Natural killer cell (primary cell): Measurements from ENCODE around the gene XKR8. TPM values are rescaled to one million over a fixed set of nuclear protein-coding genes. Genes with fewer than 3 reads are reported as not detected.
A peak's percentile ranks its signal among the peaks of the same experiment; 100 is the strongest.

Experiments
- ATAC-seq, 3 donors: fragments of 150-1000 bp in 2 of 3; fragments of 200-7000 bp in 1 of 3; cut with Tn5 transposase; 1 replicate in 1 of 3; 2 replicates in 2 of 3; pipeline ENCODE4 v1.10.0; 2021; ENCODE audit warnings: mild to moderate bottlenecking in 2 of 3, moderate library complexity in 2 of 3
- DNase-seq, 2 donors: peaks; one replicate each; pipeline versions ENCODE4 v3.0.0 to v3.0.0-alpha.2; 2013 to 2021; ENCODE audit warnings: mixed read lengths in 1 of 2
- H3K27ac ChIP-seq: one replicate; pipeline ENCODE4 v1.5.1; 2013; ENCODE audit warnings: mild to moderate bottlenecking, low read length
- H3K27me3 ChIP-seq: one replicate; pipeline ENCODE4 v1.6.1; 2013; ENCODE audit warnings: low read length; ENCODE audit not compliant: control insufficient read depth, insufficient read depth
- H3K36me3 ChIP-seq: one replicate; pipeline ENCODE4 v1.6.1; 2013; ENCODE audit warnings: low read length; ENCODE audit not compliant: control insufficient read depth, insufficient read depth
- H3K4me1 ChIP-seq: one replicate; pipeline ENCODE4 v1.6.1; 2013; ENCODE audit warnings: low read length; ENCODE audit not compliant: control insufficient read depth, insufficient read depth
- H3K4me3 ChIP-seq: one replicate; pipeline ENCODE4 v1.5.1; 2013; ENCODE audit warnings: low read length
- H3K9me3 ChIP-seq: one replicate; pipeline ENCODE4 v1.6.1; 2013; ENCODE audit warnings: low read length; ENCODE audit not compliant: control insufficient read depth, insufficient read depth
- H3K27ac Mint-ChIP-seq, 2 donors: one replicate each; pipeline ENCODE4 v1.8.0; 2022; ENCODE audit warnings: mild to moderate bottlenecking in 2 of 2, mixed read lengths in 2 of 2, moderate library complexity in 1 of 2
- H3K27me3 Mint-ChIP-seq, 2 donors: one replicate each; pipeline ENCODE4 v1.8.0; 2022; ENCODE audit warnings: low read depth in 2 of 2, mixed read lengths in 2 of 2
- H3K36me3 Mint-ChIP-seq: one replicate; pipeline ENCODE4 v1.8.0; 2022; ENCODE audit warnings: mixed read lengths
- H3K4me1 Mint-ChIP-seq, 2 donors: one replicate each; pipeline ENCODE4 v1.8.0; 2022; ENCODE audit warnings: mixed read lengths in 2 of 2
- H3K4me3 Mint-ChIP-seq: one replicate; pipeline ENCODE4 v1.8.0; 2022; ENCODE audit warnings: mild to moderate bottlenecking, moderate library complexity, mixed read lengths
- H3K9me3 Mint-ChIP-seq, 2 donors: one replicate each; pipeline ENCODE4 v1.8.0; 2022; ENCODE audit warnings: mixed read lengths in 2 of 2
- WGBS: methylation state at CpG from one replicate; pipeline ENCODE4 v1.1.7; 2013; ENCODE audit warnings: missing lambda C conversion rate; ENCODE audit not compliant: insufficient coverage; 5-methylcytosine and 5-hydroxymethylcytosine counted together
- intact Hi-C: fragments of 100-400 bp; cut with micrococcal nuclease; formaldehyde crosslinking; loops from one replicate; pipeline ENCODE4 v1.14.2; 2022
- total RNA-seq, 4 donors: library from RNA; stranded (reverse); fragments of 120-200 nt in 1 of 4; gene quantifications; one replicate each; pipeline versions ENCODE4 v1.2.3 to v1.2.4, GENCODE V29; 2013 to 2022
- TF ChIP-seq, protein P1 (sequence below): fragments of 200-600 bp; IDR thresholded peaks from one replicate; pipeline ENCODE4 v1.8.0; 2022; ENCODE audit warnings: antibody characterized with exemption

XKR8 gene
- total RNA-seq, 3 donors from 2014 or later (not counting 1 experiment from before 2014, with no cell fraction given) = 8.0 to 16.8 (median 15.5) TPM

DNA sequence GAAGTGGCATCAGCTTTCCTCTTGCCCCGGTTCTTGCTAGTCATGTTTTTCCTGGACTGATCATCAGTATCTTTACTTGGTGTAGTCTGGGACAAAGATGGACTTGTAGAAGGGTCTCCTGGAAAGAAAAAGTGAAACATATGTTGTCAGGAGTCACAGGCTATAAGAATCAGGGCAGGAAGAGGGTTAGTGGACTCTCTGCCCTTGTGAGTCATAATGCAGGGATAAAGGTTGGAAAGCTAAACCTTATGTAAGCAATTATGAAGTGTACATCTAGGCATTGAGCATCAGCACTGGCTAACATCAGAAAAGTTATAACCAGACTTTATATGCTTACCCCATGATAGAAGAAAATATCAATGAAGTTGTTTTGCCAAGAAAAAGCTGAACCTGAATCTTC lies 51.2 kb downstream of the XKR8 start:
- no peak for DNase-seq
- Mint-ChIP-seq H3K9me3 (no peaks in the 10 kb centered on the region), H3K36me3 (peaks cover 29% of the 10 kb centered on the region), H3K27ac (peak overlapping the region in 1 of 2 donors; percentile 46), H3K4me3 (no peak overlapping the region), H3K27me3 (no peaks in the 10 kb centered on the region), H3K4me1 (peaks cover 0 to 6% of the 10 kb centered on the region in 2 donors)
- TF ChIP-seq, protein P1, sequence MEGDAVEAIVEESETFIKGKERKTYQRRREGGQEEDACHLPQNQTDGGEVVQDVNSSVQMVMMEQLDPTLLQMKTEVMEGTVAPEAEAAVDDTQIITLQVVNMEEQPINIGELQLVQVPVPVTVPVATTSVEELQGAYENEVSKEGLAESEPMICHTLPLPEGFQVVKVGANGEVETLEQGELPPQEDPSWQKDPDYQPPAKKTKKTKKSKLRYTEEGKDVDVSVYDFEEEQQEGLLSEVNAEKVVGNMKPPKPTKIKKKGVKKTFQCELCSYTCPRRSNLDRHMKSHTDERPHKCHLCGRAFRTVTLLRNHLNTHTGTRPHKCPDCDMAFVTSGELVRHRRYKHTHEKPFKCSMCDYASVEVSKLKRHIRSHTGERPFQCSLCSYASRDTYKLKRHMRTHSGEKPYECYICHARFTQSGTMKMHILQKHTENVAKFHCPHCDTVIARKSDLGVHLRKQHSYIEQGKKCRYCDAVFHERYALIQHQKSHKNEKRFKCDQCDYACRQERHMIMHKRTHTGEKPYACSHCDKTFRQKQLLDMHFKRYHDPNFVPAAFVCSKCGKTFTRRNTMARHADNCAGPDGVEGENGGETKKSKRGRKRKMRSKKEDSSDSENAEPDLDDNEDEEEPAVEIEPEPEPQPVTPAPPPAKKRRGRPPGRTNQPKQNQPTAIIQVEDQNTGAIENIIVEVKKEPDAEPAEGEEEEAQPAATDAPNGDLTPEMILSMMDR = no peak
- WGBS = 91% methylated on average over 1 of the region's 1 CpG
- Histone ChIP-seq H3K36me3 (peaks cover 56% of the 10 kb centered on the region), H3K27ac (no peak overlapping the region), H3K4me1 (no peaks in the 10 kb centered on the region), H3K27me3 (no peaks in the 10 kb centered on the region), H3K9me3 (no peaks in the 10 kb centered on the region), H3K4me3 (no peak overlapping the region)
- intact Hi-C loops = no loop called here
- no peak for ATAC-seq

Other genes starting within 250 kb of the XKR8 start
- 10 to 100 TPM; 19.5 to 21.8 (median 19.6) TPM for gene FAM76A, start 234.0 kb upstream of the XKR8 start, total RNA-seq
- 10 to 100 TPM; 29.6 to 36.2 (median 32.3) TPM for gene STX12, start 186.8 kb upstream of the XKR8 start, total RNA-seq
- 10 to 100 TPM; 25.6 to 36.4 (median 28.0) TPM for gene PPP1R8, start 129.2 kb upstream of the XKR8 start, total RNA-seq
- gene THEMIS2, start 87.4 kb upstream of the XKR8 start, total RNA-seq = 100 to 1,000 TPM; 104 to 234 (median 122) TPM
- gene RPA2, start 45.4 kb upstream of the XKR8 start, total RNA-seq = 10 to 100 TPM; 40.6 to 60.1 (median 50.1) TPM
- under 1 TPM; 0.24 to 0.88 (median 0.75) TPM for gene SMPDL3B, start 25.0 kb upstream of the XKR8 start, total RNA-seq
- gene EYA3, start 128.6 kb downstream of the XKR8 start, total RNA-seq = 10 to 100 TPM; 17.7 to 25.2 (median 19.1) TPM
- gene PTAFR, start 216.7 kb downstream of the XKR8 start, total RNA-seq = 1 to 10 TPM; 1.2 to 6.4 (median 1.5) TPM